SK-N-SH (cell line): ENCODE results near the gene MMP14. TPM values are rescaled to one million over a fixed set of nuclear protein-coding genes. Genes with fewer than 3 reads are reported as not detected.

Experiments used
- CTCF ChIA-PET: fragments of 300-600, 350-600 bp; formaldehyde crosslinking; extraction: SDS; loops from one replicate; lab custom pipeline; 2021; lab: Yijun Ruan, JAX
- POLR2A ChIA-PET: fragments of 350-600 bp; sonication (Branson Sonifier 250); formaldehyde crosslinking; extraction: SDS; loops from one replicate; lab custom pipeline; 2020; ENCODE audit warnings: antibody characterized with exemption, inconsistent platforms; lab: Yijun Ruan, JAX
- DNase-seq: peaks from one replicate; pipeline ENCODE4 v3.0.0; 2012
- H2AFZ ChIP-seq: fragments of 200-600 bp; sonication (generic); 2 replicates; pipeline ENCODE4 v1.8.1; 2016; ENCODE audit warnings: antibody characterized with exemption, mild to moderate bottlenecking, low read depth
- H3F3A ChIP-seq: fragments of 200-600 bp; sonication (generic); replicated peaks from 2 replicates; pipeline ENCODE3; 2016; ENCODE audit warnings: antibody characterized with exemption, mild to moderate bottlenecking; ENCODE audit not compliant: insufficient read depth
- H3K27ac ChIP-seq, 2 experiments: fragments of 200-500 bp in 1 of 2; fragments of 200-600 bp in 1 of 2; sonication (Bioruptor generic) in 1 of 2; sonication (generic), shearing (Covaris generic) in 1 of 2; 2 replicates each; pipeline versions ENCODE4 v1.5.1 to v1.6.1; 2014 to 2016; ENCODE audit warnings: low read depth in 2 of 2, inconsistent platforms in 1 of 2, low read length in 1 of 2, mild to moderate bottlenecking in 1 of 2, mixed read lengths in 1 of 2
- H3K27me3 ChIP-seq: fragments of 200-600 bp; sonication (generic), shearing (Covaris generic); 2 replicates; pipeline ENCODE4 v1.6.1; 2016; ENCODE audit warnings: mixed run types; ENCODE audit not compliant: insufficient read depth
- H3K36me3 ChIP-seq, 2 experiments: fragments of 200-500 bp in 1 of 2; fragments of 200-600 bp in 1 of 2; sonication (Bioruptor generic) in 1 of 2; sonication (generic) in 1 of 2; replicated peaks in 1 of 2; 2 replicates each; pipeline versions ENCODE3 to v1.5.1; 2014 to 2016; ENCODE audit warnings: low read length in 1 of 2, mild to moderate bottlenecking in 1 of 2; ENCODE audit not compliant: insufficient read depth in 2 of 2, control insufficient read depth in 1 of 2
- H3K4me1 ChIP-seq, 2 experiments: fragments of 200-500 bp in 1 of 2; fragments of 200-600 bp in 1 of 2; sonication (Bioruptor generic) in 1 of 2; sonication (generic), shearing (Covaris generic) in 1 of 2; 2 replicates each; pipeline versions ENCODE4 v1.5.1 to v1.6.1; 2014 to 2016; ENCODE audit warnings: low read depth in 1 of 2, low read length in 1 of 2, mixed run types in 1 of 2; ENCODE audit not compliant: insufficient read depth in 2 of 2, control insufficient read depth in 1 of 2
- H3K4me2 ChIP-seq: fragments of 200-600 bp; sonication (generic), shearing (Covaris generic); 2 replicates; pipeline ENCODE4 v1.6.1; 2017; ENCODE audit warnings: mixed run types
- H3K4me3 ChIP-seq, 2 experiments: fragments of 200-500 bp in 1 of 2; fragments of 200-600 bp in 1 of 2; sonication (Bioruptor generic) in 1 of 2; sonication (generic), shearing (Covaris generic) in 1 of 2; 2 replicates each; pipeline versions ENCODE4 v1.5.1 to v1.8.1; 2014 to 2016; ENCODE audit warnings: low read depth in 2 of 2, inconsistent platforms in 1 of 2, low read length in 1 of 2, mild to moderate bottlenecking in 1 of 2, mixed read lengths in 1 of 2, moderate library complexity in 1 of 2
- H3K79me2 ChIP-seq: fragments of 200-600 bp; sonication (generic); 2 replicates; pipeline ENCODE4 v1.8.1; 2017; ENCODE audit warnings: mild to moderate bottlenecking; ENCODE audit not compliant: insufficient read depth
- H3K9ac ChIP-seq: fragments of 200-600 bp; sonication (generic); 2 replicates; pipeline ENCODE4 v1.6.1; 2017; ENCODE audit warnings: mixed run types
- H3K9me2 ChIP-seq: fragments of 200-600 bp; sonication (generic); 2 replicates; pipeline ENCODE4 v1.6.1; 2017; ENCODE audit warnings: mixed run types
- H3K9me3 ChIP-seq: fragments of 200-600 bp; sonication (generic); 2 replicates; pipeline ENCODE4 v1.6.1; 2017; ENCODE audit warnings: mixed run types, mild to moderate bottlenecking, moderate library complexity
- H4K20me1 ChIP-seq: fragments of 200-600 bp; sonication (generic); 2 replicates; pipeline ENCODE4 v1.6.1; 2017; ENCODE audit warnings: mild to moderate bottlenecking, mixed run types; ENCODE audit not compliant: insufficient read depth
- CHD2 ChIP-seq: fragments of 150-350 bp; IDR thresholded peaks from 2 replicates; pipeline ENCODE4 v1.6.1; 2018; ENCODE audit warnings: low read length; ENCODE audit not compliant: partially characterized antibody
- EP300 ChIP-seq, 2 experiments: IDR thresholded peaks; 2 replicates each; pipeline versions ENCODE4 v1.4.0 to v1.6.1; 2012; ENCODE audit warnings: borderline replicate concordance in 1 of 2, low read depth in 1 of 2, low read length in 1 of 2
- FOXM1 ChIP-seq: IDR thresholded peaks from 2 replicates; pipeline ENCODE4 v1.4.0; 2012; ENCODE audit warnings: low read depth, mild to moderate bottlenecking
- GATA2 ChIP-seq: sonication (generic); formaldehyde crosslinking; IDR thresholded peaks from 2 replicates; pipeline ENCODE4 v1.5.0; 2020; ENCODE audit warnings: mild to moderate bottlenecking, missing genetic modification reagents
- JUND ChIP-seq: IDR thresholded peaks from 2 replicates; pipeline ENCODE4 v1.4.0; 2012
- MXI1 ChIP-seq: IDR thresholded peaks from 2 replicates; pipeline ENCODE4 v1.6.1; 2012; ENCODE audit warnings: mild to moderate bottlenecking, low read depth, low read length, improper control_type of control experiment
- NFIC ChIP-seq: IDR thresholded peaks from 2 replicates; pipeline ENCODE4 v1.4.0; 2012; ENCODE audit warnings: borderline replicate concordance
- RXRA ChIP-seq: IDR thresholded peaks from 2 replicates; pipeline ENCODE4 v1.4.0; 2012; ENCODE audit warnings: low read depth, mild to moderate bottlenecking, borderline replicate concordance
- WGBS: methylation state at CpG from one replicate; pipeline ENCODE4 v1.1.6; 2017; ENCODE audit warnings: low lambda C conversion rate; 5-methylcytosine and 5-hydroxymethylcytosine counted together
- polyA plus RNA-seq, 3 experiments: library from polyadenylated mRNA; depleted of rRNA; stranded (reverse); fragments of >200 nt; gene quantifications; 2 replicates each; pipeline ENCODE4 v1.2.3, GENCODE V29; 2012
- TF ChIP-seq, protein P1 (sequence below): fragments of 150-350 bp; IDR thresholded peaks from 2 replicates; pipeline ENCODE4 v1.6.1; 2017; ENCODE audit warnings: antibody characterized with exemption, low read length, low read depth, borderline replicate concordance
- TF ChIP-seq, protein P2 (sequence below): IDR thresholded peaks from 2 replicates; pipeline ENCODE4 v1.4.0; 2012; ENCODE audit warnings: low read depth, borderline replicate concordance
- TF ChIP-seq, protein P3 (sequence below): IDR thresholded peaks from 2 replicates; pipeline ENCODE4 v1.6.1; 2012; ENCODE audit warnings: mild to moderate bottlenecking, low read depth, low read length, moderate library complexity

MMP14 gene
- polyA plus RNA-seq, 1 of the 3 experiments (the other 2 are of a cell fraction) = 139 TPM

DNA sequence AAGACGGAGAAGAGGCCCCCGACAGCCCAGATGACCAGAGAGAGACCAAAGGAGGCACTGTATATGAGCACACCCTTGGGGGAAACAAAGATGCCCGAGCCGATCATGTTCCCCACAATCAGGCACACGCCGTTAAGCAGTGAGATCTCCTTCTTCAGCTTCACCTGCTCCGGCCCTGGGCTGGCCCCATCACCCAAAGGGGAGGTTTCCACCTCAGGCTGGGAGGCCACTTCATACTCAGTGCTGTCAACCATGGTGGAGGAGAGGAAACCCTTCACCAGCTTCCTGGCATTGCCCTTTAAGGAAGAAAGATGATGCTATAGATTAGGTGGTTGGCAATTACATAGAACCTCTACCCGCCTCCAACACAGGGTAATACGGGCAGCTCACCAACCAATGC, 23.2 kb upstream of the MMP14 start:
- Histone ChIP-seq H3K27me3 (peaks cover 6% of the 10 kb centered on the region; the same call in 1 of the 2 replicates), H4K20me1 (no peaks in the 10 kb centered on the region), H3K79me2 (no peaks in the 10 kb centered on the region), H3F3A (no peaks in the 10 kb centered on the region), H3K4me2 (no peak overlapping the region), H2AFZ (no peak overlapping the region), H3K36me3 (no peaks in the 10 kb centered on the region), H3K9me2 (no peaks in the 10 kb centered on the region), H3K4me1 (no peaks in the 10 kb centered on the region), H3K9ac (no peak overlapping the region), H3K27ac (no peak overlapping the region), H3K9me3 (no peaks in the 10 kb centered on the region), H3K4me3 (no peak overlapping the region)
- CTCF ChIA-PET = interaction anchor here (0.9 to 19.1 kb wide), 6 partner anchors 10 to 243 kb away, joined by 3 to 472 read pairs (median 3); no protein-coding TSS in a partner anchor
- POLR2A ChIA-PET = no interaction called here
- 64% methylated on average over 5 of the region's 9 CpGs for WGBS
- no peak for DNase-seq
- TF ChIP-seq MXI1 (no peak), GATA2 (CRISPR knock-in tag) (no peak), NFIC (no peak), FOXM1 (no peak)
- TF ChIP-seq, protein P1, sequence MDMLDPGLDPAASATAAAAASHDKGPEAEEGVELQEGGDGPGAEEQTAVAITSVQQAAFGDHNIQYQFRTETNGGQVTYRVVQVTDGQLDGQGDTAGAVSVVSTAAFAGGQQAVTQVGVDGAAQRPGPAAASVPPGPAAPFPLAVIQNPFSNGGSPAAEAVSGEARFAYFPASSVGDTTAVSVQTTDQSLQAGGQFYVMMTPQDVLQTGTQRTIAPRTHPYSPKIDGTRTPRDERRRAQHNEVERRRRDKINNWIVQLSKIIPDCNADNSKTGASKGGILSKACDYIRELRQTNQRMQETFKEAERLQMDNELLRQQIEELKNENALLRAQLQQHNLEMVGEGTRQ = no peak

DNA sequence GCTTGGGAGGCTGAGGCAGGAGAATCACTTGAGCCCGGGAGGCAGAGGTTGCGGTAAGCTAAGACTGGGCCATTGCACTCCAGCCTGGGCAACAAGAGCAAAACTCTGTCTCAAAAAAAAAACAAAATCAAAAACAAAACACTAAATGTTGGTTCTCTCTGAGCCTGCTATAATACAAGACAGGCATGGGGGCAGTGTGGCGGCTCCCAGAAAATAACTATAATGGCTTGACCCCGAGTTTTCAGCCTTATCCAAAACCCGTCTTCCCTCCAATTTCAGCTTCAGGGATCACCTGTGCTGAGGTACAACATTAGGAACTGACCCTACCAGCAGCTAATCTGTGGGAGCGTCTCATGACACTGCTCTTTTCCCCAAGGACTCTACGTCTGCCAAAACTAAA, 22.0 kb upstream of the MMP14 start:
- Histone ChIP-seq H3F3A (no peaks in the 10 kb centered on the region), H3K27me3 (peaks cover 6% of the 10 kb centered on the region; the same call in 1 of the 2 replicates), H3K27ac (no peak overlapping the region), H3K9me3 (no peaks in the 10 kb centered on the region), H4K20me1 (no peaks in the 10 kb centered on the region), H3K9me2 (no peaks in the 10 kb centered on the region), H3K4me2 (no peak overlapping the region), H3K4me1 (peaks cover 1 to 2% of the 10 kb centered on the region in 2 experiments; a peak in 1 of 4 replicates)
- no peak for DNase-seq
- POLR2A ChIA-PET = no interaction called here
- TF ChIP-seq EP300 (IDR thresholded peaks at IDR 0.05; ENCODE audit: borderline replicate concordance in 1 of 2, low read depth in 1 of 2, low read length in 1 of 2) (no peak), JUND (no peak), CHD2 (no peak), RXRA (no peak)
- TF ChIP-seq, protein P2, sequence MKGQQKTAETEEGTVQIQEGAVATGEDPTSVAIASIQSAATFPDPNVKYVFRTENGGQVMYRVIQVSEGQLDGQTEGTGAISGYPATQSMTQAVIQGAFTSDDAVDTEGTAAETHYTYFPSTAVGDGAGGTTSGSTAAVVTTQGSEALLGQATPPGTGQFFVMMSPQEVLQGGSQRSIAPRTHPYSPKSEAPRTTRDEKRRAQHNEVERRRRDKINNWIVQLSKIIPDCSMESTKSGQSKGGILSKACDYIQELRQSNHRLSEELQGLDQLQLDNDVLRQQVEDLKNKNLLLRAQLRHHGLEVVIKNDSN = no peak
- TF ChIP-seq, protein P3, sequence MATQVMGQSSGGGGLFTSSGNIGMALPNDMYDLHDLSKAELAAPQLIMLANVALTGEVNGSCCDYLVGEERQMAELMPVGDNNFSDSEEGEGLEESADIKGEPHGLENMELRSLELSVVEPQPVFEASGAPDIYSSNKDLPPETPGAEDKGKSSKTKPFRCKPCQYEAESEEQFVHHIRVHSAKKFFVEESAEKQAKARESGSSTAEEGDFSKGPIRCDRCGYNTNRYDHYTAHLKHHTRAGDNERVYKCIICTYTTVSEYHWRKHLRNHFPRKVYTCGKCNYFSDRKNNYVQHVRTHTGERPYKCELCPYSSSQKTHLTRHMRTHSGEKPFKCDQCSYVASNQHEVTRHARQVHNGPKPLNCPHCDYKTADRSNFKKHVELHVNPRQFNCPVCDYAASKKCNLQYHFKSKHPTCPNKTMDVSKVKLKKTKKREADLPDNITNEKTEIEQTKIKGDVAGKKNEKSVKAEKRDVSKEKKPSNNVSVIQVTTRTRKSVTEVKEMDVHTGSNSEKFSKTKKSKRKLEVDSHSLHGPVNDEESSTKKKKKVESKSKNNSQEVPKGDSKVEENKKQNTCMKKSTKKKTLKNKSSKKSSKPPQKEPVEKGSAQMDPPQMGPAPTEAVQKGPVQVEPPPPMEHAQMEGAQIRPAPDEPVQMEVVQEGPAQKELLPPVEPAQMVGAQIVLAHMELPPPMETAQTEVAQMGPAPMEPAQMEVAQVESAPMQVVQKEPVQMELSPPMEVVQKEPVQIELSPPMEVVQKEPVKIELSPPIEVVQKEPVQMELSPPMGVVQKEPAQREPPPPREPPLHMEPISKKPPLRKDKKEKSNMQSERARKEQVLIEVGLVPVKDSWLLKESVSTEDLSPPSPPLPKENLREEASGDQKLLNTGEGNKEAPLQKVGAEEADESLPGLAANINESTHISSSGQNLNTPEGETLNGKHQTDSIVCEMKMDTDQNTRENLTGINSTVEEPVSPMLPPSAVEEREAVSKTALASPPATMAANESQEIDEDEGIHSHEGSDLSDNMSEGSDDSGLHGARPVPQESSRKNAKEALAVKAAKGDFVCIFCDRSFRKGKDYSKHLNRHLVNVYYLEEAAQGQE = no peak
- TF ChIP-seq, all 33 proteins: peak for 0
- Histone ChIP-seq H3K79me2 (no peaks in the 10 kb centered on the region), H3K9ac (no peak overlapping the region), H3K36me3 (no peaks in the 10 kb centered on the region), H3K4me3 (no peak overlapping the region), H2AFZ (no peak overlapping the region)
- CTCF ChIA-PET = interaction anchor here (19.1 kb wide), 1 partner anchor 40 kb away, joined by 472 read pairs; no protein-coding TSS in a partner anchor
- 62% methylated on average over 7 of the region's 7 CpGs for WGBS
